ENCODE measurements around the gene UNCX. TPM values are rescaled to one million over a fixed set of nuclear protein-coding genes. Genes with fewer than 3 reads are reported as not detected.

Gene UNCX
- polyA plus RNA-seq, 6 donors from 2014 or later = not detected

GRCh38 chr7:1230411-1231213 is 2.1 kb upstream of the UNCX start:
- Mint-ChIP-seq H3K36me3 (peaks cover 4 to 8% of the 10 kb centered on the region in 2 donors), H3K27me3 (peaks cover 29 to 54% (median 52%) of the 10 kb centered on the region in 3 donors), H3K4me3 (peak overlapping the region in 6 of 8 donors; percentile 40 to 64 (median 54)), H3K4me1 (peaks cover 13 to 21% (median 17%) of the 10 kb centered on the region in 3 donors), H3K27ac (peak overlapping the region in 5 of 6 donors; percentile 87 to 99 (median 89)), H3K9me3 (peaks cover 0 to 29% (median 14%) of the 10 kb centered on the region in 7 donors)
- ATAC-seq (ENCODE audit: low read depth in 2 of 2) = no peak
- DNase-seq = no peak

GRCh38 chr7:1231214-1232102 is 1.2 kb upstream of the UNCX start:
- ATAC-seq (ENCODE audit: low read depth in 2 of 2) = no peak
- H3K4me1 Mint-ChIP-seq = peaks cover 16 to 22% (median 20%) of the 10 kb centered on the region in 3 donors
- peaks cover 0 to 24% (median 14%) of the 10 kb centered on the region in 7 donors for H3K9me3 Mint-ChIP-seq
- peaks cover 4 to 8% of the 10 kb centered on the region in 2 donors for H3K36me3 Mint-ChIP-seq
- H3K27ac Mint-ChIP-seq = peak overlapping the region in 5 of 6 donors; percentile 87 to 99 (median 93)
- H3K27me3 Mint-ChIP-seq = peaks cover 21 to 49% (median 43%) of the 10 kb centered on the region in 3 donors
- DNase-seq = no peak
- H3K4me3 Mint-ChIP-seq = peak overlapping the region in 7 of 8 donors; percentile 39 to 81 (median 61)

DNA sequence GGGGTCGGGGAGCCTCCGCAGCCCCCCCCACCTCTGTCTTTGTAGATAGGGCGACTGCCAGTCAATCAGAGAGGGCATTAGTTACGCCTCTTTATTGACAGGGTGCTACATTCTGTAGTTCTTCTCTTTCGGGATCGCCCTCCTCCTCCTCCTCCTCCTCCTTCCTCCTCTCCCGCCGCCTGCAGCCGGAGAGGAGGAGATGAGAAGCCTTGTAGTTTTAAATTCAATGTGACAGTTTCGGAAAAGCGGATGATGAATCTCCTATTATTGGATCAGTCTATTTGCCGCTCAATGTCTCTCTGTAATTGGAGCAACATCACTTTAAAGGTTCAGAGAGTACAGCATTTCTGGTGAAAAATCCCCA is 587 bp upstream of the UNCX start:
- peak overlapping the region in 5 of 6 donors; percentile 78 to 99 (median 93) for H3K27ac Mint-ChIP-seq
- ATAC-seq (ENCODE audit: low read depth in 2 of 2) = no peak
- peaks cover 21 to 43% (median 37%) of the 10 kb centered on the region in 3 donors for H3K27me3 Mint-ChIP-seq
- H3K4me1 Mint-ChIP-seq = peaks cover 16 to 24% (median 20%) of the 10 kb centered on the region in 3 donors
- peaks cover 0 to 24% (median 14%) of the 10 kb centered on the region in 7 donors for H3K9me3 Mint-ChIP-seq
- no peak for DNase-seq
- H3K36me3 Mint-ChIP-seq = peaks cover 4 to 8% of the 10 kb centered on the region in 2 donors
- H3K4me3 Mint-ChIP-seq = peak overlapping the region in 7 of 8 donors; percentile 10 to 81 (median 61)

DNA sequence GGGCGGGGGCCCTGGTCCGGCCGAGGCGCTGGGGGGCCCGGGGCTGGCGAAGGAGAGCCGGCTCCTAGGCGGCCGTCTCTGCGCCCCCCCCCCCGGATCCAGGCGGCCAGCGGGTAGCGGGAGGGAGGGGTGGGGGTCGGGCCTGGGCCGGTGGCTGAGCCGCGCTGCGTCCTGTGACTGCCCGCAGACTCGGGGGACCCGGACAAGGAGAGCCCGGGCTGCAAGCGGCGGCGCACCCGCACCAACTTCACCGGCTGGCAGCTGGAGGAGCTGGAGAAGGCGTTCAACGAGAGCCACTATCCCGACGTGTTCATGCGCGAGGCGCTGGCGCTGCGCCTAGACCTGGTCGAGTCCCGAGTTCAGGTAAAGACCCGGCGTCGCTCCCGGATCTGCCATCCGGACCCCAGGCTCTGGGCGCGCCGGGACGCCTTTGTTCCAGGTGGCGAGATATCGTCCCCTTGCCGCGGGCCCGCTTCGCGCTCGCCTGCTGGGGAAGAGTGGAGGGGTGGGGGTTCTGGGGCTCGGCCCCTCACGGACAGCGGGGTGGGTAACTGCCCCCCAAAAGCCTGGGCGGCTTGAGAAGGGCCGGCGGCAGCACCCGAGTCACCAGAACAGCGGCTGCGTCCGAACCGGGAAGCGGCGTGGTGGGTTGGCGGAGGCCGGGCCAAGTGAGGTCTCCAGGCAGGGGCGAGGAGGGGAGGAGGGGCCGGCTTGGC is 819 bp downstream of the UNCX start:
- H3K27me3 Mint-ChIP-seq = peaks cover 22 to 37% (median 35%) of the 10 kb centered on the region in 3 donors
- peaks cover 0 to 20% (median 9%) of the 10 kb centered on the region in 7 donors for H3K9me3 Mint-ChIP-seq
- ATAC-seq (ENCODE audit: low read depth in 2 of 2) (no peak), DNase-seq (no peak)
- peaks cover 4 to 8% of the 10 kb centered on the region in 2 donors for H3K36me3 Mint-ChIP-seq
- H3K4me1 Mint-ChIP-seq = peaks cover 16 to 28% (median 20%) of the 10 kb centered on the region in 3 donors
- peak overlapping the region in 1 of 8 donors; percentile 18 for H3K4me3 Mint-ChIP-seq
- peak overlapping the region in 3 of 6 donors; percentile 56 to 97 (median 89) for H3K27ac Mint-ChIP-seq

GRCh38 chr7:1234049-1234880 is 1.6 kb downstream of the UNCX start:
- Mint-ChIP-seq H3K4me3 (peak overlapping the region in 7 of 8 donors; percentile 40 to 80 (median 66)), H3K9me3 (peaks cover 0 to 23% (median 7%) of the 10 kb centered on the region in 7 donors), H3K27ac (peak overlapping the region in 5 of 6 donors; percentile 15 to 99 (median 97)), H3K4me1 (peaks cover 16 to 32% (median 20%) of the 10 kb centered on the region in 3 donors), H3K36me3 (peaks cover 4 to 8% of the 10 kb centered on the region in 2 donors), H3K27me3 (peaks cover 22 to 43% (median 42%) of the 10 kb centered on the region in 3 donors)
- DNase-seq = no peak
- ATAC-seq (ENCODE audit: low read depth in 2 of 2) = no peak

DNA sequence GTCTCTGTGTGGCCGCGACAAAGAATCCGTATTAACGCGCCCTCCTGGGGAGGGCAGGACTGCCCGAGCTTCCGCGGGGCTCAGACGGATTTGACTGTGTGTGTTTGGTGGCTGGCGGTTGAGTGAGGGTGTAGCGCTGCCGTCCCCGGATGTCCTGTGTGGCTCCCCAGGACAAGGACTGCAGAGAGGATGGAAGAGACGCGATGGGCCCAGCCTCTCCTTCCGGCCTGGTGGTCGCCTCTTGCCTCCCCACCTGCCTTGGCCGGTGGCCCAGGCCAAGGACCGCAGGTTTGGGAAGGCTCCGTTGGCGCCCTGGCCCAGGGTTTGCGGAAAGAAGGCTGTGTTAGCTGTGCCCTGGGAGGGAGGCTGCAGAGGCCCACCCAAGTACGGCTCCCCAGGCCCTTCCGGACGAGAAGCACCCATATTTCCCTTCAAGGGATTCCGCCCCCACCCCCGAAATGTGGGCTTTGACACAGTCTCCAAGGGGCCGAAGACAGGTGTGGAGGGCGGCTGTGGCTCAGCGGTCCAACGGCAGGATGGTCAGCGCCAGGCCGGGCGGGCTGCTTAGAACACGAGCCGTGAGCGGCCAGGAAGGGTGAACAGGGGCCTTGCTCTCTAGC is 2.3 kb downstream of the UNCX start:
- no peak for DNase-seq
- Mint-ChIP-seq H3K27me3 (peaks cover 22 to 50% (median 49%) of the 10 kb centered on the region in 3 donors), H3K27ac (peak overlapping the region in 4 of 6 donors; percentile 85 to 99 (median 93)), H3K9me3 (peaks cover 0 to 27% (median 7%) of the 10 kb centered on the region in 7 donors), H3K4me3 (peak overlapping the region in 7 of 8 donors; percentile 35 to 80 (median 57)), H3K4me1 (peaks cover 16 to 32% (median 20%) of the 10 kb centered on the region in 3 donors), H3K36me3 (peaks cover 4 to 8% of the 10 kb centered on the region in 2 donors)
- no peak for ATAC-seq (ENCODE audit: low read depth in 2 of 2)

DNA sequence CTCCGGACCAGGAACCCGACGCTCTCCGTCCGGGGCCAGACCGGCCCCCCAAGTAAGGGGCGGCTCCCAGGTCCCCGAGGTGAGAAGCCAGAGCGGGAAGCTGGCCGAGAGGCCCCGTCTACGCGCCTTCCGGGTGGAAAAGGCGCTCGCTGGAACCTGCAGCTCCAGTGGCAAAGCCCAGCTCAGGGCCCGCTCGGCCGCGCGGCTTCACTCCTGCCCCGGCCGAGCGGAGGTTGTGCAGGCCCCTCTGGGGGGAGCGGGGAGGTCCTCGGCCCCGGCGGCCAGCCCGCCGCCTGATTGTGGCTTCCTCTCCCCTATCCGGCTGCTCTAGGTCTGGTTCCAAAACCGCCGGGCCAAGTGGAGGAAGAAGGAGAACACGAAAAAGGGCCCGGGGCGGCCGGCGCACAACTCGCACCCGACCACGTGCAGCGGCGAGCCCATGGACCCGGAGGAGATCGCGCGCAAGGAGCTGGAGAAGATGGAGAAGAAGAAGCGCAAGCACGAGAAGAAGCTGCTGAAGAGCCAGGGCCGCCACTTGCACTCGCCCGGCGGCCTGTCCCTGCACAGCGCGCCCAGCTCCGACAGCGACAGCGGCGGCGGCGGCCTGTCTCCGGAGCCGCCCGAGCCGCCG is 2.9 kb downstream of the UNCX start:
- DNase-seq = no peak
- ATAC-seq (ENCODE audit: low read depth in 2 of 2) = no peak
- peaks cover 0 to 29% (median 7%) of the 10 kb centered on the region in 7 donors for H3K9me3 Mint-ChIP-seq
- peaks cover 23 to 56% (median 54%) of the 10 kb centered on the region in 3 donors for H3K27me3 Mint-ChIP-seq
- H3K4me1 Mint-ChIP-seq = peaks cover 16 to 32% (median 20%) of the 10 kb centered on the region in 3 donors
- peak overlapping the region in 7 of 8 donors; percentile 71 to 91 (median 77) for H3K4me3 Mint-ChIP-seq
- peaks cover 4 to 8% of the 10 kb centered on the region in 2 donors for H3K36me3 Mint-ChIP-seq
- peak overlapping the region in 3 of 6 donors; percentile 63 to 90 (median 86) for H3K27ac Mint-ChIP-seq

DNA sequence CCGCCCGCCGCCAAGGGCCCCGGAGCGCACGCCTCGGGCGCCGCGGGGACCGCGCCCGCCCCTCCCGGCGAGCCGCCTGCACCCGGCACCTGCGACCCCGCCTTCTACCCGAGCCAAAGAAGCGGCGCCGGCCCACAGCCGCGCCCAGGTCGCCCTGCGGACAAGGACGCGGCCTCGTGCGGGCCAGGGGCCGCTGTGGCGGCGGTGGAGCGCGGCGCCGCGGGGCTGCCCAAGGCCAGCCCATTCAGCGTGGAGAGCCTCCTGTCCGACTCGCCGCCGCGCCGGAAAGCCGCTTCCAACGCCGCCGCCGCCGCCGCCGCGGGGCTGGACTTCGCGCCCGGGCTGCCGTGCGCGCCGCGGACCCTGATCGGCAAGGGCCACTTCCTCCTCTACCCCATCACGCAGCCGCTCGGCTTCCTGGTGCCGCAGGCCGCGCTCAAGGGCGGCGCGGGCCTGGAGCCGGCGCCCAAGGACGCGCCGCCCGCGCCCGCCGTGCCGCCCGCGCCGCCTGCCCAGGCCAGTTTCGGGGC is 3.5 kb downstream of the UNCX start:
- Mint-ChIP-seq H3K4me1 (peaks cover 16 to 29% (median 20%) of the 10 kb centered on the region in 3 donors), H3K4me3 (peak overlapping the region in 2 of 8 donors; percentile 30 to 71), H3K27me3 (peaks cover 26 to 59% (median 53%) of the 10 kb centered on the region in 3 donors), H3K9me3 (peaks cover 0 to 26% (median 7%) of the 10 kb centered on the region in 7 donors), H3K36me3 (peaks cover 4 to 8% of the 10 kb centered on the region in 2 donors), H3K27ac (peak overlapping the region in 1 of 6 donors; percentile 86)
- DNase-seq (no peak), ATAC-seq (ENCODE audit: low read depth in 2 of 2) (no peak)

DNA sequence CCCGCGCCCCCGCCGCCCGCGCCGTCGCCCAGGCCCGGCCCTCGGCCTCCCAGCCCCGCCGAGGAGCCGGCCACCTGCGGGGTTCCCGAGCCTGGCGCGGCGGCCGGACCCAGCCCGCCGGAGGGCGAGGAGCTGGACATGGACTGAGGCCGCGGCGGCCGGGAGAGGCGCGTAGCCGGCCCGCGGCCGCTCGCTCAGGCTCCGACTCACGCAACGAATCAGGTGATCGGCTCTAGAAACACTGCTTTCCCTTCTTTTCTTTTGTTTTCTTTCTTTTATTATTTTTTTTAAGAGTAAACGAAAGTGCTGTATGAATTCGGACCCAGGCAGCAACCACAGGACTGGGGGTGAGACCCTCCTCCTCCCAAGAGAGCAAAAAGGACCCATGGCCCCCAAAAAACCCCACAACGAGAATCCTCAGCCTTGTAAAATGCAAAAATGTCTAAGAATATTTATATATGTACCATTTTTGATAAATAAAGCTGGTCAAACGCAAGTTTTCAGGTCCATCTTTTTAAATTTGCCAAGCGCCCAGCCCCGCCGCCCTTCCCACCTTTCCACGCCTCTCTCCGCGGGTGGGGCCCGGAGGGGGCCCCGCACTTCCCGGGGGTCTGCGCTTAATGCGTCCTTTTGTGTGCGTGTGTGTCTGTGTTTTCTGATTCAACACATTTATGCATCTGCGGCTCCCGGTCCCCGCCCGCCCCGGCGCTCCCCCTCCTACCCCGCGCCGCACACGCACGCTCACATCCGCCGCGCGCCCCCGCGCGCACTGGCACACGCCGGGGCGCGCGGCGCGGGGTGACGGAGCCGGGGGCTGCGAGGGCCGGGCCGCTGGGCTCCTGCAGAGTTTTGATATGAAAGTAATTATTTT is 4.4 kb downstream of the UNCX start:
- peaks cover 8 to 22% (median 12%) of the 10 kb centered on the region in 3 donors for H3K4me1 Mint-ChIP-seq
- H3K27ac Mint-ChIP-seq = peak overlapping the region in 4 of 6 donors; percentile 48 to 95 (median 84)
- no peak for ATAC-seq (ENCODE audit: low read depth in 2 of 2)
- H3K9me3 Mint-ChIP-seq = peaks cover 0 to 24% (median 6%) of the 10 kb centered on the region in 7 donors
- no peak for DNase-seq
- H3K27me3 Mint-ChIP-seq = peaks cover 20 to 51% (median 44%) of the 10 kb centered on the region in 3 donors
- H3K4me3 Mint-ChIP-seq = peak overlapping the region; percentile 30 to 81 (median 60)
- peaks cover 2 to 4% of the 10 kb centered on the region in 2 donors for H3K36me3 Mint-ChIP-seq

GRCh38 chr7:1237704-1238255 is 5.1 kb downstream of the UNCX start:
- H3K36me3 Mint-ChIP-seq = peaks cover 0 to 4% of the 10 kb centered on the region in 2 donors
- H3K27me3 Mint-ChIP-seq = peaks cover 17 to 45% (median 41%) of the 10 kb centered on the region in 3 donors

More at GRCh38 chr7:1237704-1238255, 5.1 kb downstream of the UNCX start:
- Mint-ChIP-seq H3K4me1 (peaks cover 5 to 20% (median 9%) of the 10 kb centered on the region in 3 donors), H3K4me3 (peak overlapping the region in 5 of 8 donors; percentile 15 to 73 (median 52)), H3K27ac (peak overlapping the region in 5 of 6 donors; percentile 48 to 95 (median 69)), H3K9me3 (peaks cover 0 to 22% (median 6%) of the 10 kb centered on the region in 7 donors)
- no peak for DNase-seq
- ATAC-seq (ENCODE audit: low read depth in 2 of 2) = no peak

Data from naive B cell (primary cell).